ENCODE measurements around the gene WDR4.

The WDR4 gene

GRCh38 chr21:42906233-42906632, 26.9 kb upstream of the WDR4 start:
- Histone ChIP-seq H3K4me3 (ENCODE audit: low read length) (no peak overlapping the region), H4K20me1 (ENCODE audit: control insufficient read depth, insufficient read depth, low read depth, low read length) (no peaks in the 10 kb centered on the region), H3K79me2 (ENCODE audit: control insufficient read depth, low read length) (peaks cover 2% of the 10 kb centered on the region; the same call in 1 of the 2 replicates), H3K27ac (ENCODE audit: low read depth, low read length) (no peak overlapping the region), H3K27me3 (ENCODE audit: control insufficient read depth, low read length) (no peaks in the 10 kb centered on the region), H3K36me3 (ENCODE audit: control insufficient read depth, low read length) (peaks cover 46% of the 10 kb centered on the region), H3K4me1 (ENCODE audit: control insufficient read depth, low read length) (no peaks in the 10 kb centered on the region), H3K9me2 (replicated peaks; ENCODE audit: control insufficient read depth, low read length) (no peaks in the 10 kb centered on the region), H3K4me2 (ENCODE audit: low read length) (no peak overlapping the region), H3K9me3 (ENCODE audit: control insufficient read depth, insufficient read depth, low read length) (no peaks in the 10 kb centered on the region), H3F3A (ENCODE audit: control insufficient read depth, insufficient read depth) (no peaks in the 10 kb centered on the region)
- no peak for TF ChIP-seq EZH2phosphoT487 (IDR thresholded peaks at IDR 0.05; ENCODE audit: borderline replicate concordance, low read length)
- TF ChIP-seq CTCF (IDR thresholded peaks at IDR 0.05; ENCODE audit: low read depth, low read length, poor library complexity, severe bottlenecking), result no peak

- Histone ChIP-seq H3K9me3 (ENCODE audit: control insufficient read depth, insufficient read depth, low read length) (no peaks in the 10 kb centered on the region), H3K36me3 (ENCODE audit: control insufficient read depth, low read length) (peaks cover 52% of the 10 kb centered on the region), H3K4me3 (ENCODE audit: low read length) (no peak overlapping the region), H3K4me1 (ENCODE audit: control insufficient read depth, low read length) (no peaks in the 10 kb centered on the region), H3F3A (ENCODE audit: control insufficient read depth, insufficient read depth) (no peaks in the 10 kb centered on the region), H3K9me2 (replicated peaks; ENCODE audit: control insufficient read depth, low read length) (no peaks in the 10 kb centered on the region), H4K20me1 (ENCODE audit: control insufficient read depth, insufficient read depth, low read depth, low read length) (no peaks in the 10 kb centered on the region), H3K27me3 (ENCODE audit: control insufficient read depth, low read length) (no peaks in the 10 kb centered on the region), H3K4me2 (ENCODE audit: low read length) (no peak overlapping the region), H3K79me2 (ENCODE audit: control insufficient read depth, low read length) (peaks cover 2% of the 10 kb centered on the region; the same call in 1 of the 2 replicates), H3K27ac (ENCODE audit: low read depth, low read length) (no peak overlapping the region)
- no peak for TF ChIP-seq EZH2phosphoT487 (IDR thresholded peaks at IDR 0.05; ENCODE audit: borderline replicate concordance, low read length)
- no peak for TF ChIP-seq CTCF (IDR thresholded peaks at IDR 0.05; ENCODE audit: low read depth, low read length, poor library complexity, severe bottlenecking)
These were observed 25.9 kb upstream of the WDR4 start for GRCh38 chr21:42905195-42905594.

- H3K9me2 ChIP-seq (replicated peaks; ENCODE audit: control insufficient read depth, low read length), result no peaks in the 10 kb centered on the region
- no peaks in the 10 kb centered on the region for H3K9me3 ChIP-seq (ENCODE audit: control insufficient read depth, insufficient read depth, low read length)
- H3K4me2 ChIP-seq (ENCODE audit: low read length), result no peak overlapping the region
- H3K79me2 ChIP-seq (ENCODE audit: control insufficient read depth, low read length), result peaks cover 2% of the 10 kb centered on the region; the same call in 1 of the 2 replicates
- peaks cover 42% of the 10 kb centered on the region for H3K36me3 ChIP-seq (ENCODE audit: control insufficient read depth, low read length)
- no peak overlapping the region for H3K27ac ChIP-seq (ENCODE audit: low read depth, low read length)
- H4K20me1 ChIP-seq (ENCODE audit: control insufficient read depth, insufficient read depth, low read depth, low read length), result no peaks in the 10 kb centered on the region
- no peak overlapping the region for H3K4me3 ChIP-seq (ENCODE audit: low read length)
- no peaks in the 10 kb centered on the region for H3K4me1 ChIP-seq (ENCODE audit: control insufficient read depth, low read length)
- TF ChIP-seq EZH2phosphoT487 (IDR thresholded peaks at IDR 0.05; ENCODE audit: borderline replicate concordance, low read length) (no peak), CTCF (IDR thresholded peaks at IDR 0.05; ENCODE audit: low read depth, low read length, poor library complexity, severe bottlenecking) (no peak)
- H3F3A ChIP-seq (ENCODE audit: control insufficient read depth, insufficient read depth), result no peaks in the 10 kb centered on the region
- no peaks in the 10 kb centered on the region for H3K27me3 ChIP-seq (ENCODE audit: control insufficient read depth, low read length)
These were observed 24.5 kb upstream of the WDR4 start for GRCh38 chr21:42903817-42904216.
